Lower leg skin (tissue), 3 donors: ENCODE data around the gene KRTAP4-1.

Experiments used
- POLR2A ChIP-seq, 2 donors: fragments of 450-650 bp; IDR thresholded peaks; one replicate each; pipeline ENCODE4 v1.6.1; 2016 to 2017; ENCODE audit warnings: antibody characterized with exemption in 2 of 2, mild to moderate bottlenecking in 1 of 2, moderate library complexity in 1 of 2
- TF ChIP-seq, protein P1 (sequence below), 3 donors: fragments of 450-650 bp; IDR thresholded peaks; one replicate each; pipeline ENCODE4 v1.5.1; 2016; ENCODE audit warnings: antibody characterized with exemption in 3 of 3, mild to moderate bottlenecking in 3 of 3, moderate library complexity in 2 of 3

DNA sequence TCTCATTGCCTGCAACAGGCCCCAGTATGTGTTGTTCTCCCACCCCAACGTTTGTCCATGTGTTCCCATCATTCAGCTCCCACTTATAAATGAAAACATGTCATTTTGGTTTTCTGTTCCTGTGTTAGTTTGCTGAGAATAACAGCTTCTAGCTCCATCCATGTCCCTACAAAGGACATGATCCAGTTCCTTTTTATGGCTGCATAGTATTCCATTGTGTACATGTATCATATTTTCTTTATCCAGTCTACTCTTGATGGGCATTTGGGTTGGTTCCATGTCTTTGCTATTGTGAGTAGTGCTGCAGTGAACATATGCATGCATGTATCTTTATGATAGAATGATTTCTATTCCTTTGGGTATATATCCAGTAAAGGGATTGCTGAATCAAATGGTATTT is 31.0 kb upstream of the KRTAP4-1 start:
- TF ChIP-seq, protein P1, sequence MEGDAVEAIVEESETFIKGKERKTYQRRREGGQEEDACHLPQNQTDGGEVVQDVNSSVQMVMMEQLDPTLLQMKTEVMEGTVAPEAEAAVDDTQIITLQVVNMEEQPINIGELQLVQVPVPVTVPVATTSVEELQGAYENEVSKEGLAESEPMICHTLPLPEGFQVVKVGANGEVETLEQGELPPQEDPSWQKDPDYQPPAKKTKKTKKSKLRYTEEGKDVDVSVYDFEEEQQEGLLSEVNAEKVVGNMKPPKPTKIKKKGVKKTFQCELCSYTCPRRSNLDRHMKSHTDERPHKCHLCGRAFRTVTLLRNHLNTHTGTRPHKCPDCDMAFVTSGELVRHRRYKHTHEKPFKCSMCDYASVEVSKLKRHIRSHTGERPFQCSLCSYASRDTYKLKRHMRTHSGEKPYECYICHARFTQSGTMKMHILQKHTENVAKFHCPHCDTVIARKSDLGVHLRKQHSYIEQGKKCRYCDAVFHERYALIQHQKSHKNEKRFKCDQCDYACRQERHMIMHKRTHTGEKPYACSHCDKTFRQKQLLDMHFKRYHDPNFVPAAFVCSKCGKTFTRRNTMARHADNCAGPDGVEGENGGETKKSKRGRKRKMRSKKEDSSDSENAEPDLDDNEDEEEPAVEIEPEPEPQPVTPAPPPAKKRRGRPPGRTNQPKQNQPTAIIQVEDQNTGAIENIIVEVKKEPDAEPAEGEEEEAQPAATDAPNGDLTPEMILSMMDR (IDR thresholded peaks at IDR 0.05), result no peak
- no peak for TF ChIP-seq POLR2A (IDR thresholded peaks at IDR 0.05)
